ENCODE data around the gene GPC5.
A peak's percentile ranks its signal among the peaks of the same experiment; 100 is the strongest.

GPC5 gene

GRCh38 chr13:91513790-91514189 is 115.4 kb downstream of the GPC5 start:
- Histone ChIP-seq H3K36me3 (ENCODE audit: control insufficient read depth in 2 of 2, insufficient read depth in 1 of 2, low read length in 2 of 2) (no peaks in the 10 kb centered on the region), H3K9me3 (ENCODE audit: control insufficient read depth, insufficient read depth, low read depth, low read length) (no peaks in the 10 kb centered on the region), H3K4me3 (ENCODE audit: low read depth, low read length) (no peak overlapping the region), H3K27ac (ENCODE audit: extremely low read depth, low read depth, low read length) (no peak overlapping the region), H3K4me1 (ENCODE audit: control insufficient read depth, insufficient read depth, low read length) (no peaks in the 10 kb centered on the region)
- ChIA-PET POLR2A (no interaction called here), CTCF (no interaction called here)
- TF ChIP-seq ZNF76 (tag by site-specific recombination; IDR thresholded peaks at IDR 0.05; ENCODE audit: borderline replicate concordance, low read depth), result no peak
- TF ChIP-seq ZXDB (tag by site-specific recombination; IDR thresholded peaks at IDR 0.05), result no peak
- no peak for TF ChIP-seq ZBTB44 (tag by site-specific recombination; IDR thresholded peaks at IDR 0.05)
- no peak for TF ChIP-seq ZBTB49 (tag by site-specific recombination; IDR thresholded peaks at IDR 0.05; ENCODE audit: low read depth)
- no peak for TF ChIP-seq ZNF350 (tag by site-specific recombination; IDR thresholded peaks at IDR 0.05)
- no peak for TF ChIP-seq ZSCAN16 (tag by site-specific recombination; IDR thresholded peaks at IDR 0.05)
- TF ChIP-seq ZNF341 (tag by site-specific recombination; IDR thresholded peaks at IDR 0.05; ENCODE audit: low read depth), result no peak
- no peak for TF ChIP-seq ZBTB48 (tag by site-specific recombination; IDR thresholded peaks at IDR 0.05)
- no peak for TF ChIP-seq ZBTB10 (tag by site-specific recombination; IDR thresholded peaks at IDR 0.05)
- TF ChIP-seq ZNF280C (tag by site-specific recombination; IDR thresholded peaks at IDR 0.05), result no peak
- TF ChIP-seq KLF16 (tag by site-specific recombination; IDR thresholded peaks at IDR 0.05), result no peak
- TF ChIP-seq SP7 (tag by site-specific recombination; IDR thresholded peaks at IDR 0.05), result no peak

GRCh38 chr13:91516799-91517198 is 118.4 kb downstream of the GPC5 start:
- H3K9me3 ChIP-seq (ENCODE audit: control insufficient read depth, insufficient read depth, low read depth, low read length), result no peaks in the 10 kb centered on the region
- ChIA-PET CTCF (no interaction called here), POLR2A (no interaction called here)
- no peaks in the 10 kb centered on the region for H3K4me1 ChIP-seq (ENCODE audit: control insufficient read depth, insufficient read depth, low read length)
- H3K4me3 ChIP-seq (ENCODE audit: low read depth, low read length), result no peak overlapping the region
- H3K27ac ChIP-seq (ENCODE audit: extremely low read depth, low read depth, low read length), result no peak overlapping the region
- no peaks in the 10 kb centered on the region for H3K36me3 ChIP-seq (ENCODE audit: control insufficient read depth in 2 of 2, insufficient read depth in 1 of 2, low read length in 2 of 2)
- TF ChIP-seq ZNF585B (tag by site-specific recombination; IDR thresholded peaks at IDR 0.05), result peak; percentile 74
- TF ChIP-seq ZNF112 (tag by site-specific recombination; IDR thresholded peaks at IDR 0.05), result no peak

Measured in HEK293 (cell line).